SK-N-MC (cell line): Measurements from ENCODE around the gene RHEX.

Experiments used
- EZH2 ChIP-seq: fragments of 200-600 bp; sonication (generic); IDR thresholded peaks from one replicate; pipeline ENCODE4 v1.6.1; 2017; ENCODE audit warnings: antibody characterized with exemption
- POLR2AphosphoS5 ChIP-seq: IDR thresholded peaks from 2 replicates; pipeline ENCODE4 v1.6.1; 2012; ENCODE audit warnings: mild to moderate bottlenecking, low read depth, low read length, borderline replicate concordance

GRCh38 chr1:206014601-206015000 is 38.4 kb upstream of the RHEX start:
- TF ChIP-seq POLR2AphosphoS5 (no peak), EZH2 (no peak)
